Measurements from ENCODE around the gene ING4. TPM values are rescaled to one million over a fixed set of nuclear protein-coding genes. Genes with fewer than 3 reads are reported as not detected.

Gene ING4
- total and polyA plus RNA-seq, 2 donors (not counting 3 experiments of a cell fraction or from before 2014, with no cell fraction given), result 34.7 to 52.0 TPM

GRCh38 chr12:6646276-6647082 is 16.4 kb downstream of the ING4 start:
- peaks cover 3% of the 10 kb centered on the region for H3K4me1 ChIP-seq (ENCODE audit: control insufficient read depth, extremely low read depth, insufficient read depth, low read length)
- peaks cover 2 to 12% of the 10 kb centered on the region in 2 experiments for H3K36me3 ChIP-seq (ENCODE audit: control insufficient read depth in 2 of 2, extremely low read depth in 1 of 2, insufficient read depth in 2 of 2, low read length in 2 of 2)
- no peaks in the 10 kb centered on the region for H3K27me3 ChIP-seq (ENCODE audit: control insufficient read depth in 2 of 2, insufficient read depth in 2 of 2, low read length in 2 of 2)
- no peaks in the 10 kb centered on the region for H4K20me1 ChIP-seq (replicated peaks; ENCODE audit: control insufficient read depth, extremely low read depth, insufficient read depth, low read length)
- DNase-seq (ENCODE audit: low read depth, low spot score), result no peak
- no peak for TF ChIP-seq MYC (IDR thresholded peaks at IDR 0.05; ENCODE audit: low read depth, low read length)
- no peak for TF ChIP-seq POLR2AphosphoS5 (IDR thresholded peaks at IDR 0.05; ENCODE audit: insufficient read depth, low read depth, low read length)
- TF ChIP-seq MAX (IDR thresholded peaks at IDR 0.05; ENCODE audit: insufficient read depth, insufficient read length), result no peak
- TF ChIP-seq CTCF (IDR thresholded peaks at IDR 0.05; ENCODE audit: extremely low read depth in 1 of 2, insufficient read depth in 1 of 2, low read depth in 1 of 2, low read length in 2 of 2), result no peak
- TF ChIP-seq JUN (IDR thresholded peaks at IDR 0.05; ENCODE audit: borderline replicate concordance, insufficient read depth, insufficient read length, low read depth), result no peak
- TF ChIP-seq EZH2 (IDR thresholded peaks at IDR 0.05; ENCODE audit: borderline replicate concordance, low read depth, low read length, severe bottlenecking), result no peak
- TF ChIP-seq POLR2A (IDR thresholded peaks at IDR 0.05; ENCODE audit: low read depth, low read length), result no peak
- TF ChIP-seq GATA2 (IDR thresholded peaks at IDR 0.05; ENCODE audit: insufficient read depth, insufficient read length, low read depth, low read length), result no peak
- TF ChIP-seq FOS (IDR thresholded peaks at IDR 0.05; ENCODE audit: borderline replicate concordance, insufficient read depth, low read length), result no peak
- H3K27ac ChIP-seq (ENCODE audit: insufficient read depth, low read depth, low read length), result no peak overlapping the region
- CTCF ChIA-PET, result interaction anchor here (0.7 kb wide), 2 partner anchors 26 kb away, joined by 3 read pairs; no protein-coding TSS in a partner anchor
- no peaks in the 10 kb centered on the region for H3K79me2 ChIP-seq (ENCODE audit: control insufficient read depth, insufficient read depth, low read length)
- BruUV-seq (replicated peaks), result no TSS peak
- H3K4me2 ChIP-seq (ENCODE audit: insufficient read depth, low read length), result peak overlapping the region; percentile 56
- peak; percentile 12 for FAIRE-seq
- intact Hi-C loops (cut with micrococcal nuclease) (loop anchor here (1.0 to 2.0 kb wide), 2 partner anchors 16 to 28 kb away; partner anchors contain the start of gene ING4), dilution Hi-C loops (cut with MboI; ENCODE audit: extremely low pct_ligation_motif_present, low sequenced_read_pairs) (no loop called here)
- no peaks in the 10 kb centered on the region for H3K9me3 ChIP-seq (replicated peaks; ENCODE audit: control insufficient read depth, insufficient read depth, low read length)
- peak overlapping the region; percentile 31 to 56 (median 48) for H3K4me3 ChIP-seq (replicated peaks in 1 of 3; ENCODE audit: insufficient read depth in 1 of 3, low read depth in 1 of 3, low read length in 3 of 3)
- POLR2A ChIA-PET, result no interaction called here
- peak overlapping the region; percentile 77 for H2AFZ ChIP-seq (ENCODE audit: low read depth, low read length)
- H3K9me1 ChIP-seq (replicated peaks; ENCODE audit: control insufficient read depth, extremely low read depth, insufficient read depth, low read length), result no peaks in the 10 kb centered on the region
- H3K9ac ChIP-seq (replicated peaks; ENCODE audit: extremely low read depth, insufficient read depth, low read length), result no peak overlapping the region
